HG03175 (cell line): ENCODE results near the gene OSBPL5.
"Not testable (repeated sequence)": the region's sequence is repeated elsewhere in the genome, so short reads cannot be mapped to it uniquely, and the experiment has no call there.

Experiments used
- ATAC-seq: cut with Tn5 transposase; IDR thresholded peaks from one replicate; pipeline ENCODE4 v1.9.1; 2021; ENCODE audit warnings: mild to moderate bottlenecking, moderate library complexity; ENCODE audit not compliant: unreplicated experiment

Gene OSBPL5

DNA sequence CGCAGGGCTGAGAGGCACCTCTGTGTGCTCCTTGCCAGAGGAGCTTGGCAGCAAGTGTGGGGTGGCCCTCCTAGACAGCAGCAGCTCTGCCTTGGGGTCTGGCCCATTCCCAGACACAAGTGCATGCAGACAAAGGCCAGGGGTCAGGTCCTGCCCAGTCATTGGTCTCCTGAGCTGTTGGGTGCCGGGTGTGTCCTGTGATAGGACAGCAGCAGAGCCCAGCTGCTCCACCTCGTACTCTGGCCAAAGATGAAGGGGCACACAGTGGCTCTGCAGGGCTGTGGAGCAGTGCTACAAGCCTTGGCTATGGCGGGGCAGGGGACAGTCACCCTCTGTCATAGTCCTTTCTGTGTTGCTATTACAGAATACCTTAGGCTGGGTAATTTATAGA lies 17.3 kb upstream of the OSBPL5 start:
- no peak for ATAC-seq

GRCh38 chr11:3181725-3182461 lies 16.8 kb upstream of the OSBPL5 start:
- no peak for ATAC-seq

DNA sequence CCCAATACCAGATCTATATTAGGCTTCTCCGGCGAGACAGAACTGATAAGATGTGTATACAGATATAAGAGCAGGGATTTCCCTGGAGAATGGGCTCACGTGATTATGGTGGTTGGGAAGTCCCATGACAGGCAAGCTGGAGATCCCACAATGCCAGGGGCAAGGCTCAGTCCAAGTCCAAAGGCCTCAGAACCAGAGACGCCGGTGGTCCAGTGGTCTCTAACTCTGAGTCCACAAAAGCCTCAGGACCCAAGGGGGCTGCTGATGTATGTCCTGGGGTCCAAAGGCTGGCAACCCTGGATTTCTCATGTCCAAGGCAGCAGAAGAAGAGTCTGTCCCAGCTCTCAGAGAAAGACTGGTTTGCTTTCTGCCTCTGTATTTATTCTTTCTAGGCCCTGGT lies 15.8 kb upstream of the OSBPL5 start:
- ATAC-seq, result no peak

- ATAC-seq, result no peak
These were observed 13.2 kb upstream of the OSBPL5 start for GRCh38 chr11:3178349-3178748.

GRCh38 chr11:3177931-3178330 lies 12.8 kb upstream of the OSBPL5 start:
- ATAC-seq, result no peak

GRCh38 chr11:3176487-3176886 lies 11.4 kb upstream of the OSBPL5 start:
- ATAC-seq, result no peak

GRCh38 chr11:3175194-3175593 lies 10.1 kb upstream of the OSBPL5 start:
- no peak for ATAC-seq

DNA sequence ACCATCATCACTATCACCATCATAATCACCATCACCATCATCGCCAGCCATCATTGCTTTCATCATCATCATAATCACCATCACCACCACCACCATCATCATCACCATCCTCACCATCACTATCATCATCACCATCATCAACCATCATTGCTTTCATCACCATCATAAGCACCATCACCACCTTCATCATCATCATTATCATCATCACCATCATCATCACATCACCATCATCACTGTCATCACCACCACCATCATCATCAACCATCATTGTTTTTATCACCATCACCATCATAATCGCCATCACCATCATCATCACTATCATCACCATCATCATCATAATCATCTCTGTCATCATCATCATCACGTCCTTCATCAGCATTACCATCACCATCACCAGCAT lies 9.3 kb upstream of the OSBPL5 start:
- ATAC-seq, result no peak

DNA sequence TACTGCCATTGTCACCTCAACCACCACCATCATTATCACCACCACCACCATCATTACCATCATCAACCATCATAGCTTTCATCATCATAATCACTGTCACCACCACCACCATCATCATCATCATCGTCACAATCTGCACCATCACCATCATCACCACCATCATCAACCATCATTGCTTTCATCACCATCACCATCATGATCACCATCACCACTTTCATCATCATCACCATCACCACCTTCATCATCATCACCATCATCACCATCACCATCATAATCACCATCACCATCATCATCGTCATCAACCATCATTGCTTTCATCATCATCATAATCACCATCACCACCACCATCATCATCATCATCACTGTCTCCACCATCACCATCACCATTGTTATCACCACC lies 8.7 kb upstream of the OSBPL5 start:
- ATAC-seq, result no peak

DNA sequence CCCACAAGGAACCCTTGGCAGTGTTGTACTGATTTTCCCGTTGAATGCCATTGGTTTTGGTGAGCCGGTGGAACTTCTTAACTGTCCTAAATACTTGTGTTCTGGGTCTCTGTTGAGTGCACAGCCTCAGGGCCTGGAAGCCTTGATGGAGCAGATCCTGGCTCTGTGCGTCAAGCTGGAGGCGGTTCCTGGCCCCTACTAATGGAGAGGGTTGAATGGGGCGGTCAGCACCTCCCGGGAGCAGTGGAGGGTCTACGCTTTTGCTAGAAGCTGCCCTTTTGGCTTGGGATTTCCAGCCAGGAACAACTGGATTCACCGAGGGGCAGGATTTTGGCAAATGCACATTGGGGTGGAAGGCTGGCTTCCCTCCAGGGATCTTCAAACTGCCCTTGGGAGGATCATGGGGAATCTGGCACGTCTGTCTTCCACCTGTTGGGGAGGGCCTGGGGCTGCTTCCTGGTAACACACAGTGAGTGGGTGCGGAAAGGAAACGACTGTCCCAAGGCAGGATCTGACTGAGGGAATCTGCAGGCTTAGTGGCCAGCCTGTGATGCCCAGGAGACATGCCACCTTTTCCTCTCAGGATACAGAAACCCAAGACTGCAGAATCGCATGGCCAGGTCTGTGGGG lies 6.9 kb upstream of the OSBPL5 start:
- ATAC-seq, result no peak

GRCh38 chr11:3170756-3171650 lies 5.9 kb upstream of the OSBPL5 start:
- no peak for ATAC-seq

GRCh38 chr11:3170044-3170755 lies 5.1 kb upstream of the OSBPL5 start:
- no peak for ATAC-seq

DNA sequence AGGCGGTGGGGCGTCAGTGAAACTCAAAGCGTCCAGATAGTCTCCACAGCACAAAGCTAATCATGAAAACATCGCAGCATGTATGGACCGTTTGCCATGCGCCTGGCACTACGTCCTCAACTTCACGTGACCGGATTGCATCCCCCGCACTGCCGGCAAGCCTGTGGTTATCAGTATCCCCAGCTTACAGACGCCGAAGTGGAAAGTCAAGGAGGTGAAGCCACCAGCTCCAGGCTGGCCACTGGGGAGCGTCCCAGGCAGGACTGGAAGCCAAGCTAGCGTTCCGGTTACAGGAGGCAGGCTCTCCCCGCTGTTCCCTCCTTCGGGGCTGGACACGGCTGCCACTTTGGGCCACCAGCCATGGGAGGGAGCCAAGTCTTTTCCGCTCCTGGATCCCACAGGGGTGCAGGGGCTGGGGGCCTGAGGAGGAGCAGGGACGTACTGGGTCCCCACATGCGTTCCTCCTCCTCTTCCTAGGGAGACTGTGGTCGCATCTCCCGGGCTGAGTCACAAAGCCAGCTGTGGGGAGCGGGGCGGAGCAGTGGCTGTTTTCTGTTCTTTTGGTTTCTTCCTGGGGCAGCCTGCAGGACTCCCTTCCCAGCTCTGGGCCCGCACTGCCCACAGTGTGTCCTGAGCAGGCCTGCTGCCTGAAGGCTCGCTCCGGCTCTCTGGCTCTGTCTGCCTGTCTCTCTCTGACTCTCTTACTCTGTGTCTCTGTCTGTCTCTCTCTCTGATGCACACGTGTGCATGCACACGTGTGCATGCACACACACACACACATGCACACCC lies 4.3 kb upstream of the OSBPL5 start:
- no peak for ATAC-seq

DNA sequence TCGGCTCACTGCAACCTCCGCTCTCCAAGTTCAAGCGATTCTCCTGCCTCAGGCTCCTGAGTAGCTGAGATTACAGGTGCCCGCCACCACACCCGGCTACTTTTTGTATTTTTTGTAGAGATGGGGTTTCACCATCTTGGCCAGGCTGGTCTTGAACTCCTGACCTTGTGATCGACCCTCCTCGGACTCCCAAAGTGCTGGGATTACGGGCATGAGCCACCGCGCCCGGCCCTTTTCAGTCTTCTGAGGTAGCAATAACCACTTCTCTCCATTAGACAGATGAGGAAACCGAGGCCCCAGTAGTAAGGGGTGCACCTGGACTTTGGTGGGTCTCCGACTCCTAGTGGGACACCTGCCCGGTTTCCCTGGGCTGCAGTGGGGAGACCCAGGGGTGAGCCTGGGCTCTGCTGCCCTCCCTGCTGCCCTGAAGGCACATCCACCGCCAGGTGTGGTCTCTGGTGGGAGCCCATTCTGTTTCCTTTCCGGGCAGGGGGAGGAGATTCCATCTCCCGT lies 3.7 kb upstream of the OSBPL5 start:
- not testable (repeated sequence) for ATAC-seq

- no peak for ATAC-seq
These were observed 2.3 kb upstream of the OSBPL5 start for GRCh38 chr11:3167143-3168119.

DNA sequence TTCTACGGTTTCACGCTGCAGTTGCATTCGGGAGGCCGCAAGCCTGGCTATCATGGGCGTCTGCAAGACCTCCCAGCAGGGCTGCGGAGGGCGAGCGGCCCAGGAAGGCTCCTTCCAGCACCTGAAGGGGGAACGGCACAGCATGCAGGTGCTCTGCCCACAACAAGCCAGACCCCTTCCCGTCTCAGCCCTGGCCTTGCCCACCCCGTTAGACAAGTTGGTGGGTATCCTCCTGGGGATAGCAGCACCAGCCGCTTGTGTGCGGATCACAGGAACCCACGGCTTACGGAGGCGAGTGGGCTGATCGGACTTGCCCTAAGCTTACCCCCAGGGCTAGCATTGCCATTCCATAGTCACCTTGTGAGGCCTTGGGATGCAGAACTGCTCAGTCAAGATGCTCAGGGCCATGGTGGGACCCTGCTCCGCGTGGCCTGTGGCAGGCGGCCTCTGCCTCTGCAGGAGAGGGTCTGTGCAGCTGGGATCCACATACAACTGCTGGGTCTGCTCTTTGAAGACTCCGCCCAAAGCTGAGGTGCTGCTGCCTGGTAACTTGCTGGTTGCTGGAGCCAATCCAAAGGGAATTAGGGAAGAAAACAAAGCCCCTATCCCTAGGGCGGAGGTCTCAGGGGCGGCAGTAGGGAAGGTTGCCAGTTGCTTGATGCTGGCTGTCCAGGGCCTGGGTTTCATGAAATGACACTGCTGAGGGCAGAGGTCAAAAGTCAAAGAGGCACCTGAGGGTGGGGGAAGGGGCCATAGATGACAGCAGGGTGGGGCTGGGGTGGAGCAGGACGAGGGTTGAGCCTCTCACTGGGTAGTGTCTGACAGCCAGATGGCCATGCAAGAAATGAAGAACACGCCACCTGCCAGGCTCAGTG lies 1.4 kb upstream of the OSBPL5 start:
- no peak for ATAC-seq

- no peak for ATAC-seq
These were observed 782 bp upstream of the OSBPL5 start for GRCh38 chr11:3165916-3166267.

- ATAC-seq, result no peak
These were observed 458 bp downstream of the OSBPL5 start for GRCh38 chr11:3164552-3165151.
